Measurements from ENCODE around the gene USF3. TPM values are rescaled to one million over a fixed set of nuclear protein-coding genes. Genes with fewer than 3 reads are reported as not detected.

USF3 gene
- total and polyA plus RNA-seq, 2 of the 13 experiments (the other 11 are each of a cell fraction or from before 2014, with no cell fraction given), result 6.3 to 15.2 TPM

DNA sequence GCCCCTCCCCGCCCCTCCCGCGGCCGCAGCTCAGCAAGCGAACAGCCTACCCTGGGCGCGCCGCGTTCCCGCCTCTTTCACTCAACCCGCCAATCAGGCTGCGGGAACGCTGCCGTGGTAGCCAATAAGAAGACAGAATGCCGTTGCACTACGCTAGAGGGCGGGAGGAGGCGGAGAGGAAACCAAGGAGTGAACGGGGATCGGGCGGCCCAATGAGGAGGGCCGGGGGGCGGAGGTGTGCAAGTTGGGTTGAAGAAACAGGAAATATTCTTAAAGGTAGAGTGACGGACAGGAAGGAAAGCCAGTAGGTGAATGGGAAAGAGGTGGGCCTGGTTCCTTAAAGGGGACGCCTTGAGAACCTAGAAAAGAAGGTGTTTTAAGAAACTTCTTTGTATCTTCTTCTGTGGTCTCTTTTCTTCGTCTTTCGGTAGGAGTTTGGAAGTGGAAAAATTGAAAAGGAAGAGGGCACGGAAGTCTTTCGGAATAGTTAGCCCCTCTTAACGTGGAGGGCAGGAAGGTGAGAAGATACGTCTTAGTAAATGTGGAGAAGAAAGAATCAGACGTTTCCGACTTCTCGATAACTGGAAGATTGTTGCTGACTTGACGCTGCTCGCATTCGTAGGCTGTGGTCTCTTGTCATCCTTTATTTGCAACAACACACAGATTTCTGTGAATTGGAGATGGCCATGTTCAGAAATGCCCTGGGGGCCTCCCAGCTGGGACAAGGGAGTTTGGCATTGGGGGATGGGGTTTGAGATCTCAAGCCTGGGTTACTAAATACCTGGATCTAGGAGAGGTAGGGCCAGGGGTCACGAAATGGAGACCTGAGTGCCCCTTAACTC, 437 bp upstream of the USF3 start (continued):
- TF ChIP-seq PRDM10 (CRISPR knock-in tag; IDR thresholded peaks at IDR 0.05; ENCODE audit: low read depth) (peak; percentile 85), ZNF24 (IDR thresholded peaks at IDR 0.05) (no peak), ZNF501 (CRISPR knock-in tag; IDR thresholded peaks at IDR 0.05) (peak; percentile 55; the same call in 1 of the 2 replicates), SOX6 (IDR thresholded peaks at IDR 0.05) (no peak), SOX6 (CRISPR knock-in tag; IDR thresholded peaks at IDR 0.05) (peak; percentile 25; the same call in 1 of the 2 replicates), ZNF563 (CRISPR knock-in tag; IDR thresholded peaks at IDR 0.05) (no peak), ZNF432 (CRISPR knock-in tag; IDR thresholded peaks at IDR 0.05; ENCODE audit: borderline replicate concordance) (no peak), FIP1L1 (IDR thresholded peaks at IDR 0.05; ENCODE audit: borderline replicate concordance, insufficient read depth, low read depth, low read length) (no peak), NR2F2 (IDR thresholded peaks at IDR 0.05; ENCODE audit: borderline replicate concordance, low read depth) (no peak), NFYC (CRISPR knock-in tag; IDR thresholded peaks at IDR 0.05) (peak; percentile 94), CCDC6 (CRISPR knock-in tag; IDR thresholded peaks at IDR 0.05) (no peak; the same call in 1 of the 2 replicates), NFYB (CRISPR knock-in tag; IDR thresholded peaks at IDR 0.05) (peak; percentile 91), ZNF276 (CRISPR knock-in tag; IDR thresholded peaks at IDR 0.05; ENCODE audit: low read depth) (0 out of 2 replicates have a peak, but pooled peaks have one; percentile 76), SALL1 (CRISPR knock-in tag; IDR thresholded peaks at IDR 0.05) (peak; percentile 44; the same call in 1 of the 2 replicates), ELF3 (CRISPR knock-in tag; IDR thresholded peaks at IDR 0.05) (peak; percentile 66; the same call in 1 of the 2 replicates), MAZ (IDR thresholded peaks at IDR 0.05; ENCODE audit: borderline replicate concordance, low read depth, low read length) (peak; percentile 42; the same call in 1 of the 2 replicates), MAZ (CRISPR knock-in tag; IDR thresholded peaks at IDR 0.05; ENCODE audit: low read depth) (peak; percentile 38; the same call in 1 of the 2 replicates), NCOA5 (CRISPR knock-in tag; IDR thresholded peaks at IDR 0.05) (no peak)
- TF ChIP-seq, protein P1, sequence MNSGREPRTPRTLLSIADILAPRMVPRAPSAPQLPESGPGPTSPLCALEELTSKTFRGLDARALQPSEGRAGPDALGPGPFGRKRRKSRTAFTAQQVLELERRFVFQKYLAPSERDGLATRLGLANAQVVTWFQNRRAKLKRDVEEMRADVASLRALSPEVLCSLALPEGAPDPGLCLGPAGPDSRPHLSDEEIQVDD (CRISPR knock-in tag; IDR thresholded peaks at IDR 0.05; ENCODE audit: borderline replicate concordance), result no peak
- TF ChIP-seq, protein P2, sequence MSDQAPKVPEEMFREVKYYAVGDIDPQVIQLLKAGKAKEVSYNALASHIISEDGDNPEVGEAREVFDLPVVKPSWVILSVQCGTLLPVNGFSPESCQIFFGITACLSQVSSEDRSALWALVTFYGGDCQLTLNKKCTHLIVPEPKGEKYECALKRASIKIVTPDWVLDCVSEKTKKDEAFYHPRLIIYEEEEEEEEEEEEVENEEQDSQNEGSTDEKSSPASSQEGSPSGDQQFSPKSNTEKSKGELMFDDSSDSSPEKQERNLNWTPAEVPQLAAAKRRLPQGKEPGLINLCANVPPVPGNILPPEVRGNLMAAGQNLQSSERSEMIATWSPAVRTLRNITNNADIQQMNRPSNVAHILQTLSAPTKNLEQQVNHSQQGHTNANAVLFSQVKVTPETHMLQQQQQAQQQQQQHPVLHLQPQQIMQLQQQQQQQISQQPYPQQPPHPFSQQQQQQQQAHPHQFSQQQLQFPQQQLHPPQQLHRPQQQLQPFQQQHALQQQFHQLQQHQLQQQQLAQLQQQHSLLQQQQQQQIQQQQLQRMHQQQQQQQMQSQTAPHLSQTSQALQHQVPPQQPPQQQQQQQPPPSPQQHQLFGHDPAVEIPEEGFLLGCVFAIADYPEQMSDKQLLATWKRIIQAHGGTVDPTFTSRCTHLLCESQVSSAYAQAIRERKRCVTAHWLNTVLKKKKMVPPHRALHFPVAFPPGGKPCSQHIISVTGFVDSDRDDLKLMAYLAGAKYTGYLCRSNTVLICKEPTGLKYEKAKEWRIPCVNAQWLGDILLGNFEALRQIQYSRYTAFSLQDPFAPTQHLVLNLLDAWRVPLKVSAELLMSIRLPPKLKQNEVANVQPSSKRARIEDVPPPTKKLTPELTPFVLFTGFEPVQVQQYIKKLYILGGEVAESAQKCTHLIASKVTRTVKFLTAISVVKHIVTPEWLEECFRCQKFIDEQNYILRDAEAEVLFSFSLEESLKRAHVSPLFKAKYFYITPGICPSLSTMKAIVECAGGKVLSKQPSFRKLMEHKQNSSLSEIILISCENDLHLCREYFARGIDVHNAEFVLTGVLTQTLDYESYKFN (CRISPR knock-in tag; conservative IDR thresholded peaks at IDR 0.05), result peak; percentile 43
